ENCODE measurements around the gene MAP1LC3A.
"Not testable (repeated sequence)": the region's sequence is repeated elsewhere in the genome, so short reads cannot be mapped to it uniquely, and the experiment has no call there.

MAP1LC3A gene

GRCh38 chr20:34558320-34559218 is at the start of gene MAP1LC3A:
Gene MAP1LC3A, plus strand, starts transcription at chr20:34558718. Its CDS starts 151 bp downstream, at chr20:34558869.
- DNase-seq, result peak; percentile 81

GRCh38 chr20:34510575-34510974 is 47.9 kb upstream of the MAP1LC3A start:
- DNase-seq, result no peak

DNA sequence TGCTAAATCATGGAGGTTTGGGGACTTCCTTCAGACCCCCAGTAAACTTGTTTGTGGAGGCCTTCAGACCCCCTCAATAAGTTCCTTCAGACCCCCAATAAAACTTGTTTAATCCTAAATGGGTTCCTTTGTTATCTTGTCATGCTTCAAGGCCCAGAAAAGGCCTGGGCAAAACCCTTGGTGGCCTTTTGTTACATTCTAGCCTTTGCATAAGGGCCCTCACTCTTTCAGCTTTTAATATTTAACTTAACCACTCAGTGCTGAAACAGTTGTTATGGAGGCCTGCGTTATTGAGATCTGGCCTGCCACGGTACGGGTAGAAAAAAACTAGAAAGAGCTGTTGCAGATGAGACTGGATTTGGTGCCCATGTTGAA is 46.6 kb upstream of the MAP1LC3A start:
- no peak for DNase-seq

DNA sequence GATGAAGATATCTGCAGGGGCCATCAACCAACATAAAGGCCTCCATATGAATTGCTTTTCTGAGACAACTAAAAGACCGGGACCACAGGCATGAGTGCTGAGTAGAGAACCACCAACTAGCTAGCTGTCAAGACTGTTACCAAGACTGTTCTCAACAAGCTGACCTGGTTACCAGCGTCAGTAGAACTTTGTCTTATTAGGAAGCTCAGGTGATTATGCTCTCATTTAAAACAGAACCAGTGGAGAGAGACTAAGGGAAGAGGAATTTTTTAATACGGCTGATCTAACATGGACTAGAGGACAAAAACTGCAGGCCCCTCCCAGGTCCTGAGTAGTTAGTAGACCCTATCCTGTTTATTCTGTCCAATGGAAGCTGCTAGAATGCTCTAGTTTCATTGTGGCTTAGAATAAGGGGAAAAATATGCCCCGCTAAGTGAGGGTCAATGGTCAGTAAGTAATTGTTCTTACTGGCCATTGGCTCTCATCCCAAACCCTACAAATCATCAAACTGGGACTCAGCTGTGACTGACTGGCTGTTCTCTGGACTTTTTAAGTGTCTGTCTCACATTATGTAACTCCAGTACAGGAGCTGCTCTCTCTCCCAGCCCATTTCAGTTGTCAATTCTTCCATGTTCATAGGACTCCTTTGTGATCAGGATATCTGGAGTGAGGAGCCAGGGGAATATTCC is 46.1 kb upstream of the MAP1LC3A start:
- DNase-seq, result no peak

- DNase-seq, result no peak
These were observed 45.5 kb upstream of the MAP1LC3A start for GRCh38 chr20:34512955-34513419.

DNA sequence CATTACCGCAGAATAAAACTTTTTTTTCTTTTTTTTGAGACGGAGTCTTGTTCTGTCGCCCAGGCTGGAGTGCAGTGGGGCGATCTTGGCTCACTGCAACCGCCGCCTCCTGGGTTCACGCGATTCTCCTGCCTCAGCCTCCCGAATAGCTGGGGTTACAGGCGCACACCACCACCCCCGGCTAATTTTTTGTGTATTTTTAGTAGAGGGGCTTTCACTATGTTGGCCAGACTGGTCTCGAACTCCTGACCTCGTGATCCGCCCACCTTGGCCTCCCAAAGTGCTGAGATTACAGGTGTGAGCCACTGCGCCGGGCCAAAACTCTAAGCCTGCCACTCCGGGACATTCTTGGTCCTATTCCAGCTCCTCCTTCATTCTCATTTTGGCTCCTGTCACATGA is 44.5 kb upstream of the MAP1LC3A start:
- not testable (repeated sequence) for DNase-seq

- DNase-seq, result no peak
These were observed 43.5 kb upstream of the MAP1LC3A start for GRCh38 chr20:34514897-34515483.

DNA sequence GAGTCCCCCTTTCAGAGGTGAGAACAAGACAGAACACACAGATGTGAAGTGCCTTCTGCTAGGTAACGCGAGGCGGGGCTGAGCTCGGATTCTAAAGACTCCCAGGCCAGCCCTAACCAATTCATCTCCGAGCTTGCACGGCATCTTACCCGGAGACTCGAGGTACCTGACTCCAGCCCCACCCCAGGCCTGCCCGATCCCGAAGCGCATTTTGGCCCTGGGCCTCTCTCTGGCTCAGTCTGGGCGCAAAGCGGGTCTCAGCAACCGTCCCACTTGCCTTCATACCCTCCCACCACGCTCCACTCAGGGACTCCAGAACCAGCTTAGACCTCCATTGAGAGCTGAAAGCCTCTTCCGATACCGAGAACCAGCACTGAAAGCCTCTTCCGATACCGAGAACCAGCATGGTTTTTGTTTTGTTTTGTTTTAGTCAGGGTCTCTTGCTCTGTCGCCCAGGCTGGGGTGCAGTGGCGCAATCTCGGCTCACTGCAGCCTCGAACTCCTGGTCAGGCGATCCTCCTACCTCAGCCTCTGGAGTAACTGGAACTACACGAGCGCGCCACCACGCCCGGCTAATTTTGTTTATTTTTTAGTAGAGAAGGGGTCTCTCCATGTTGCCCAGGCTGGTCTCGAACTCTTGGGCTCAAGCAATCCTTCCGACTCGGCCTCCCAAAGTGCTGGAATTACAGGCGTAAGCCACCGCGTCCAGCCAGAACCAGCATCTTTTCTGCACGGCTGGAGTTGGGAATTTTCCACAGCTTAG is 42.9 kb upstream of the MAP1LC3A start:
- DNase-seq, result peak; percentile 71

DNA sequence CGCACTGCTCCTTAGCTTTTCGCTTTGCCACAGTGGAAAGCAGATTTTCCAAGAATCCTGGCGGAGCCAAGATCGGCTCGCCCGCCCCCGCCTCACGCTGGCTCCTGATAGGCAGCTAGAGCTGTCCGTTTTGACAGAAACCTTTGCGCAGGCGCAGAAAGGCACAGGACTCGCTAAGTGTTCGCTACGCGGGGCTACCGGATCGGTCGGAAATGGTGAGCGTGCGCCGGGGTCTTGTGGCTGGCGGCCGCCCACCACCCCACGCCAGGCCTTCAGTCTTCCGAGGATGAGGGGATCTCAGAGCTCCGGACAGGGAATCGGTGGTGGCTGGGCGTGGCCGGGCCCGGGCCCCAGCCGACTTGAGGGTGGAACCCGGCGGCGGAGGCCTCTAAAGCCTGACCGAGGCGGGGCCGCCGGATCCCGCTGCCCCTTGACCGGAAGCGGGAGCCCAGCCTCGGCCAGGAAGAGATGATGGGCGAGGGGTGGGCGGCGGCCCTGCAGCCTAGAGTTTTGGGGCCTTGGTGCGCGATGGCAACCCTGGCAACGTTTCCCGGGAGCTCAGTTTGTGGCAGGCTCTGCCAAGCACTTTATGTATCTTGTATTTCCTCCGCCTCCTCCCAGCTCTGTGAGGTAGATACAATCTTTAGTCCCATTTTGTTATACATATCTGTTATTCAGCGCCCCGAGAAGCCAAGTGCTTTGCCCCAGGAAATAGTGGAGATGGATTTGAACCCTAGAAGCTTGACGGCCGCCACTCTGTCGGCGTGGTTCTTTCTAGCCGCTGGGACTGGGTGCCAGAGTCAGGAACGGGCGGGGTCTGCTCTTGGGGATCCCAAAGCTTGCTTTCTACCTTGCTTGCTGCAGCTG is 42.0 kb upstream of the MAP1LC3A start, which contains the start of gene DYNLRB1:
Gene DYNLRB1, plus strand, starts transcription at position 176 of the 867 bp plus-strand sequence. Its CDS starts 37 bp downstream, at position 213.
- DNase-seq, result peak; percentile 98

- DNase-seq, result no peak
These were observed 41.4 kb upstream of the MAP1LC3A start for GRCh38 chr20:34517114-34517505.

DNA sequence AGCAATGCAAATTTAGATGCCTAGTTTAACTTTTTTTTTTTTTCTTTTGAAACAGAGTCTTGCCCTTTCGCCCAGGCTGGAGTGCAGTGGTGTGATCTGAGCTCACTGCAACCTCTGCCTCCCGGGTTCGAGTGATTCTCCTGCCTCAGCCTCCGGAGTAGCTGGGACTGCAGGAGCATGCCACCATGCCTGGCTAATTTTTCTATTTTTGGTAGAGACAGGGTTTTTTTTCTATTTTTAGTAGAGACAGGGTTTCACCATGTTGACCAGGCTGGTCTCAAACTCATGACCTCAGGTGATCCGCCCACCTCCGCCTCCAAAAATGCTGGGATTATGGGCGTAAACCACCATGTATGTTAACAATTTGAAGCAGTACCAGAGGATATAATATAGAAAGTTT is 39.7 kb upstream of the MAP1LC3A start:
- not testable (repeated sequence) for DNase-seq

GRCh38 chr20:34519841-34520240 is 38.7 kb upstream of the MAP1LC3A start:
- not testable (repeated sequence) for DNase-seq

DNA sequence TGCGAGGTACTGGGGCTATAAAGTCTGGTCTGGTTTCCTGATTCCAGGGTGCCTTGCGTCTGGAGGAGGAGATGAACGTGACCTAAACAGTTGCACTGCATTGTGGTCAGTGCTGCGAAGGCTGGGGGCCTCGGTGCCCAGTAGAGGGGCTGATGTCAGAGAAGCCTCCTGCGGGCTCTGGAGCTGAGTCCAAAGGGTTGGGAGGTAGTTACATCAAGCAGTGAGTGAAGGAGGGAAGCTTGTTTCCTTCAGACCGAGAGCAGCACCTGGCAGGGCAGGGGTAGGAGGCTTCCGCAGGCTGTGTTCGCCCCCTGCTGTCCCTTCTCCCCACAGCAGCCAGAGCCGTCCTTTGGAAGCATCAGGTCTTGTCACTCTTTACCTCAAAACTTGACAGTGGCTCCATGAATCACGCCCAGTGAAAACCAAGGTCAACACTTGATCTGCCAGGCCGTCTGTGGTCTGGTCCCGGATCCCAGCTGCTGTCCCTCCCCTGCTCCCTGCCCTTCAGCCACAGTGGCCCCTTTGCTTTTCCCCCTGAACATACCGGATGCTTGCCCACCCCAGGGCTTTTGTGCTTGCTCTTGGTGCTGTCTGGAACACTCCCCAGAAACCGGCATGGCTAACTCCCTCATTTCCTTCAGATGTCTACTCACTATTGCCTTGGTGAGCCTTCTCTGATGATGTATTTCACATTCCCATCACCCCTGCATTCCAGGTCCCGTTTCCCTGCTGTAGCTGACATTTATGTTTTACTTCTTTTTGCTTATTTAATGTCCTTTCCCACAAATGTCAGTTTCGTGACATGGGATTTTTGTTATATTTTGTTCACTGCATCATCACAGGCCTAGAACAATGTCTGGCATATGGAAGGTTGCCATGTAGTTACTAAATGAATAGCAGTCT is 35.3 kb upstream of the MAP1LC3A start:
- DNase-seq, result peak; percentile 35

DNA sequence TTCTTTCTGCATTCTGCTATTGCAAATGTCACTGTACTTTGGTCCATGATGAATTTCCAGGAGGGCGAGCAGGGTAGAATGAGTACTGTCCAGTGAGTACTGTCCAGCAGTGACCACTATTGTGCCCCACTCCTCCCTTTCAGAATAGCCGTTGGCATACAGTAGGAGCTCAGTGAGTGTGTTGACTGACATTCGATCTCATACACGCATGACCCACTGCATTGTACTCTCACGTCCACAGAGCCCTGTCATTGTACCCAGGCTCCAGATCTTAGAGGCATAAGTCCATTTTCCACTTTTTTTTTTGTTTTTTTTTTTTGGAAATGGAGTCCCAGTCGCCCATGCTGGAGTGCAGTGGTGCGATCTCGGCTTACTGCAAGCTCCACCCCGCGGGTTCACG is 34.1 kb upstream of the MAP1LC3A start:
- no peak for DNase-seq

- no peak for DNase-seq
These were observed 33.2 kb upstream of the MAP1LC3A start for GRCh38 chr20:34525342-34525708.

- DNase-seq, result no peak
These were observed 32.7 kb upstream of the MAP1LC3A start for GRCh38 chr20:34525709-34526416.

DNA sequence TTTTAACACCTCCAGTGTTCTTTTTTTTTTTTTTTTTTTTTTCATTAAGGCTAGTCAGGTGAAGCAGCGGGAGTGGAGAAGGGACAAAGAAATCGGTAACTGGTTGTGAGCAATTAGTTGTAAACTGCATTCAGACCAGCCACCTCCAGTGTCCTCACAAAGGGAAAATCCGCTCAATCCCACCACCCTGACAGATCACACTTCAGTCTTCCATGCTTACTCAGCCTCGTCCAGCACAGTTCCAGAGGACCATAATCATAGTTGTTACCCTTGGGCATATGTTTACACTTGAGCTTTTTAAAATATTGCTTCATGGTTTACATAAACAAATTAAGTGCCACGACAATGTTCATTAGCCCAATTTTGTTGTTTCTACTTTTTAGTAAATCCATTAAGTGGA is 32.1 kb upstream of the MAP1LC3A start:
- no peak for DNase-seq

- no peak for DNase-seq
These were observed 31.5 kb upstream of the MAP1LC3A start for GRCh38 chr20:34527016-34527415.

GRCh38 chr20:34528921-34529297 is 29.6 kb upstream of the MAP1LC3A start:
- DNase-seq, result no peak

DNA sequence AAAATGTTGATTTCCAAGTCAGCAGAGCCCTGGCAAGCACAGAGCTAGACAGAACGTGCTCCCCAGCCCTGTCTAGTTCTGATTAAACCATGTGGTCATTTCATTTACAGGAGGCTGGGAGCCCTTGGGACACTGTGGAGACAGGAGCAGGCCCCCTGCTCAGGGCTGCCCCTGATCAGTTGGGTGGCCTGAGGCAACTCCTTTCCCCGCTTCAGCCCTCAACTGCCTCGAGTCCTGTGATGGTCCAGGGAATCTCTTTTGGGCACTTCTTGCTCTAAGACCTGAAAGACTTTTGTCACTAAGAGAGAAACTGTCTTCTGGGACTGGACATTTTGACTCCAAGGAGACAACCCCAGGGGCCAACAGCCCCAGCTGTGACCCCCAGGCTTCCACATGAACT is 28.8 kb upstream of the MAP1LC3A start:
- no peak for DNase-seq

Measured in NCI-H146 (cell line).